WTC11 (cell line): Measurements from ENCODE around the gene PRKN.

ENCODE experiments used
- TF ChIP-seq, protein P1 (sequence below): sonication (generic); formaldehyde crosslinking; IDR thresholded peaks from 2 replicates; pipeline ENCODE4 v1.8.1; 2023; ENCODE audit warnings: mild to moderate bottlenecking, moderate library complexity, missing genetic modification reagents
- TF ChIP-seq, protein P2 (sequence below): fragments of 200-600 bp; IDR thresholded peaks from 2 replicates; pipeline ENCODE4 v1.8.0; 2022; ENCODE audit warnings: antibody characterized with exemption
- TF ChIP-seq, protein P3 (sequence below): sonication (generic); formaldehyde crosslinking; IDR thresholded peaks from 2 replicates; pipeline ENCODE4 v1.8.1; 2023; ENCODE audit warnings: mild to moderate bottlenecking, missing genetic modification reagents, moderate library complexity
- TF ChIP-seq, protein P4 (sequence below): sonication (generic); formaldehyde crosslinking; IDR thresholded peaks from 2 replicates; pipeline ENCODE4 v1.8.0; 2023; ENCODE audit warnings: mild to moderate bottlenecking, missing genetic modification reagents
- TF ChIP-seq, protein P5 (sequence below): sonication (generic); formaldehyde crosslinking; IDR thresholded peaks from 2 replicates; pipeline ENCODE4 v1.8.1; 2022; ENCODE audit warnings: missing genetic modification reagents, borderline replicate concordance
- TF ChIP-seq, protein P6 (sequence below): fragments of 250-450 bp; sonication (Bioruptor Pico); IDR thresholded peaks from 2 replicates; pipeline ENCODE4 v1.9.0; 2021; ENCODE audit warnings: moderate library complexity, mild to moderate bottlenecking, inconsistent platforms, borderline replicate concordance

DNA sequence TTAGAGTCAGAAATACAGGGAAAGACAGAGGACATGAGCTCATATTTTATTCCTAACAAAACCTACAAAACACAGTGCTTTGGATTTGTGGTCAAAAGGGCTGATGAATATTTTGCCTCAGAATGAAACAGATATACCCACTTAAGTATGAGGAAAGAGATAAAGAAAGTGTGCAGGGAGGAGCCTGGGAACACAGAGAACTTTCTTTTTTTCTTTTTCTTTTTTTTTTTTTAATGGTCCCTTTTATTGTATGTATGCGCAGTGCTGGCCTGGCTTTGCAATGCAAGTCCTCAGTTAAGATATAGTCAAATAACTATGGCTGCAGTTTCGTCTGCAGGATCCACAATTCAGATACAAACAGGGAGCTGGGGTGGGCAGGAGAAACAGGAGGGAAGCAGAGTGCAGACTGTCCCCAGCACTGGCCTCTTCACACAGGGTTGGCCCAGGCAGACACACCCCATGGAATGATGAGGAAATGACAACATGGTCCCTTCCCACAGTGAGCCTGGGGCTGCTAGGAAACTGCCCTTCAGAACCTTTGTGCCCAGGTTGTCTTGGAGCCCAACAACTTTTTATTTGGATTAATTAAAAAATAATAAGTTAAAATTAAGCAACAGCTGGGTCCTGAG is 823.9 kb downstream of the PRKN start:
- TF ChIP-seq, protein P1, sequence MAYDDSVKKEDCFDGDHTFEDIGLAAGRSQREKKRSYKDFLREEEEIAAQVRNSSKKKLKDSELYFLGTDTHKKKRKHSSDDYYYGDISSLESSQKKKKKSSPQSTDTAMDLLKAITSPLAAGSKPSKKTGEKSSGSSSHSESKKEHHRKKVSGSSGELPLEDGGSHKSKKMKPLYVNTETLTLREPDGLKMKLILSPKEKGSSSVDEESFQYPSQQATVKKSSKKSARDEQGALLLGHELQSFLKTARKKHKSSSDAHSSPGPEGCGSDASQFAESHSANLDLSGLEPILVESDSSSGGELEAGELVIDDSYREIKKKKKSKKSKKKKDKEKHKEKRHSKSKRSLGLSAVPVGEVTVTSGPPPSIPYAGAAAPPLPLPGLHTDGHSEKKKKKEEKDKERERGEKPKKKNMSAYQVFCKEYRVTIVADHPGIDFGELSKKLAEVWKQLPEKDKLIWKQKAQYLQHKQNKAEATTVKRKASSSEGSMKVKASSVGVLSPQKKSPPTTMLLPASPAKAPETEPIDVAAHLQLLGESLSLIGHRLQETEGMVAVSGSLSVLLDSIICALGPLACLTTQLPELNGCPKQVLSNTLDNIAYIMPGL (CRISPR knock-in tag) = no peak
- TF ChIP-seq, protein P2, sequence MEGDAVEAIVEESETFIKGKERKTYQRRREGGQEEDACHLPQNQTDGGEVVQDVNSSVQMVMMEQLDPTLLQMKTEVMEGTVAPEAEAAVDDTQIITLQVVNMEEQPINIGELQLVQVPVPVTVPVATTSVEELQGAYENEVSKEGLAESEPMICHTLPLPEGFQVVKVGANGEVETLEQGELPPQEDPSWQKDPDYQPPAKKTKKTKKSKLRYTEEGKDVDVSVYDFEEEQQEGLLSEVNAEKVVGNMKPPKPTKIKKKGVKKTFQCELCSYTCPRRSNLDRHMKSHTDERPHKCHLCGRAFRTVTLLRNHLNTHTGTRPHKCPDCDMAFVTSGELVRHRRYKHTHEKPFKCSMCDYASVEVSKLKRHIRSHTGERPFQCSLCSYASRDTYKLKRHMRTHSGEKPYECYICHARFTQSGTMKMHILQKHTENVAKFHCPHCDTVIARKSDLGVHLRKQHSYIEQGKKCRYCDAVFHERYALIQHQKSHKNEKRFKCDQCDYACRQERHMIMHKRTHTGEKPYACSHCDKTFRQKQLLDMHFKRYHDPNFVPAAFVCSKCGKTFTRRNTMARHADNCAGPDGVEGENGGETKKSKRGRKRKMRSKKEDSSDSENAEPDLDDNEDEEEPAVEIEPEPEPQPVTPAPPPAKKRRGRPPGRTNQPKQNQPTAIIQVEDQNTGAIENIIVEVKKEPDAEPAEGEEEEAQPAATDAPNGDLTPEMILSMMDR = no peak
- TF ChIP-seq, protein P3, sequence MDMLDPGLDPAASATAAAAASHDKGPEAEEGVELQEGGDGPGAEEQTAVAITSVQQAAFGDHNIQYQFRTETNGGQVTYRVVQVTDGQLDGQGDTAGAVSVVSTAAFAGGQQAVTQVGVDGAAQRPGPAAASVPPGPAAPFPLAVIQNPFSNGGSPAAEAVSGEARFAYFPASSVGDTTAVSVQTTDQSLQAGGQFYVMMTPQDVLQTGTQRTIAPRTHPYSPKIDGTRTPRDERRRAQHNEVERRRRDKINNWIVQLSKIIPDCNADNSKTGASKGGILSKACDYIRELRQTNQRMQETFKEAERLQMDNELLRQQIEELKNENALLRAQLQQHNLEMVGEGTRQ (CRISPR knock-in tag) = no peak
- TF ChIP-seq, protein P4, sequence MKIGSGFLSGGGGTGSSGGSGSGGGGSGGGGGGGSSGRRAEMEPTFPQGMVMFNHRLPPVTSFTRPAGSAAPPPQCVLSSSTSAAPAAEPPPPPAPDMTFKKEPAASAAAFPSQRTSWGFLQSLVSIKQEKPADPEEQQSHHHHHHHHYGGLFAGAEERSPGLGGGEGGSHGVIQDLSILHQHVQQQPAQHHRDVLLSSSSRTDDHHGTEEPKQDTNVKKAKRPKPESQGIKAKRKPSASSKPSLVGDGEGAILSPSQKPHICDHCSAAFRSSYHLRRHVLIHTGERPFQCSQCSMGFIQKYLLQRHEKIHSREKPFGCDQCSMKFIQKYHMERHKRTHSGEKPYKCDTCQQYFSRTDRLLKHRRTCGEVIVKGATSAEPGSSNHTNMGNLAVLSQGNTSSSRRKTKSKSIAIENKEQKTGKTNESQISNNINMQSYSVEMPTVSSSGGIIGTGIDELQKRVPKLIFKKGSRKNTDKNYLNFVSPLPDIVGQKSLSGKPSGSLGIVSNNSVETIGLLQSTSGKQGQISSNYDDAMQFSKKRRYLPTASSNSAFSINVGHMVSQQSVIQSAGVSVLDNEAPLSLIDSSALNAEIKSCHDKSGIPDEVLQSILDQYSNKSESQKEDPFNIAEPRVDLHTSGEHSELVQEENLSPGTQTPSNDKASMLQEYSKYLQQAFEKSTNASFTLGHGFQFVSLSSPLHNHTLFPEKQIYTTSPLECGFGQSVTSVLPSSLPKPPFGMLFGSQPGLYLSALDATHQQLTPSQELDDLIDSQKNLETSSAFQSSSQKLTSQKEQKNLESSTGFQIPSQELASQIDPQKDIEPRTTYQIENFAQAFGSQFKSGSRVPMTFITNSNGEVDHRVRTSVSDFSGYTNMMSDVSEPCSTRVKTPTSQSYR (CRISPR knock-in tag) = no peak
- TF ChIP-seq, protein P5, sequence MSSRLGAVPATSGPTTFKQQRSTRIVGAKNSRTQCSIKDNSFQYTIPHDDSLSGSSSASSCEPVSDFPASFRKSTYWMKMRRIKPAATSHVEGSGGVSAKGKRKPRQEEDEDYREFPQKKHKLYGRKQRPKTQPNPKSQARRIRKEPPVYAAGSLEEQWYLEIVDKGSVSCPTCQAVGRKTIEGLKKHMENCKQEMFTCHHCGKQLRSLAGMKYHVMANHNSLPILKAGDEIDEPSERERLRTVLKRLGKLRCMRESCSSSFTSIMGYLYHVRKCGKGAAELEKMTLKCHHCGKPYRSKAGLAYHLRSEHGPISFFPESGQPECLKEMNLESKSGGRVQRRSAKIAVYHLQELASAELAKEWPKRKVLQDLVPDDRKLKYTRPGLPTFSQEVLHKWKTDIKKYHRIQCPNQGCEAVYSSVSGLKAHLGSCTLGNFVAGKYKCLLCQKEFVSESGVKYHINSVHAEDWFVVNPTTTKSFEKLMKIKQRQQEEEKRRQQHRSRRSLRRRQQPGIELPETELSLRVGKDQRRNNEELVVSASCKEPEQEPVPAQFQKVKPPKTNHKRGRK (CRISPR knock-in tag) = no peak
- TF ChIP-seq, protein P6, sequence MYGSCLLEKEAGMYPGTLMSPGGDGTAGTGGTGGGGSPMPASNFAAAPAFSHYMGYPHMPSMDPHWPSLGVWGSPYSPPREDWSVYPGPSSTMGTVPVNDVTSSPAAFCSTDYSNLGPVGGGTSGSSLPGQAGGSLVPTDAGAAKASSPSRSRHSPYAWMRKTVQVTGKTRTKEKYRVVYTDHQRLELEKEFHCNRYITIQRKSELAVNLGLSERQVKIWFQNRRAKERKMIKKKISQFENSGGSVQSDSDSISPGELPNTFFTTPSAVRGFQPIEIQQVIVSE (CRISPR knock-in tag) = no peak
